Vagina (tissue), 2 donors: ENCODE measurements around the gene C16orf89. TPM values are rescaled to one million over a fixed set of nuclear protein-coding genes. Genes with fewer than 3 reads are reported as not detected.

Experiments used
- DNase-seq, 2 donors: peaks; one replicate each; pipeline ENCODE4 v3.0.0-alpha.2; 2017; ENCODE audit errors: extremely low spot score in 2 of 2
- H3K27ac ChIP-seq: fragments of 200-600 bp; sonication (generic); one replicate; pipeline ENCODE4 v1.5.1; 2019
- H3K27me3 ChIP-seq: fragments of 200-600 bp; sonication (generic); one replicate; pipeline ENCODE4 v1.5.1; 2019
- H3K36me3 ChIP-seq, 2 donors: fragments of 200-600 bp; sonication (generic); one replicate each; pipeline ENCODE4 v1.5.1; 2017 to 2019
- H3K4me1 ChIP-seq: fragments of 200-600 bp; sonication (generic); one replicate; pipeline ENCODE4 v1.5.1; 2019
- H3K4me3 ChIP-seq, 2 donors: fragments of 200-600 bp; sonication (generic); 1 replicate in 1 of 2; 2 replicates in 1 of 2; pipeline ENCODE4 v1.5.1; 2016 to 2019
- H3K9me3 ChIP-seq: fragments of 200-600 bp; sonication (generic); one replicate; pipeline ENCODE4 v1.5.1; 2019
- POLR2A ChIP-seq, 2 donors: fragments of 450-650 bp; IDR thresholded peaks; one replicate each; pipeline ENCODE4 v1.6.1; 2017; ENCODE audit warnings: antibody characterized with exemption in 2 of 2, mild to moderate bottlenecking in 2 of 2, moderate library complexity in 2 of 2
- POLR2AphosphoS5 ChIP-seq, 2 donors: sonication (generic); formaldehyde crosslinking; IDR thresholded peaks; one replicate each; pipeline ENCODE4 v1.9.0; 2017; ENCODE audit warnings: antibody characterized with exemption in 2 of 2, mild to moderate bottlenecking in 2 of 2, low read depth in 1 of 2; ENCODE audit not compliant: insufficient read depth in 1 of 2
- intact Hi-C: fragments of 100-400 bp; cut with DNase I; formaldehyde crosslinking; loops from one replicate; pipeline ENCODE4 v1.15.1; 2023
- total RNA-seq: library from RNA; depleted of rRNA; stranded (reverse); fragments of >200 nt; gene quantifications from one replicate; pipeline ENCODE4 v1.2.3, GENCODE V29; 2016
- TF ChIP-seq, protein P1 (sequence below), 3 experiments: fragments of 450-650 bp in 2 of 3; fragments of 200-600 bp in 1 of 3; sonication (generic) in 1 of 3; IDR thresholded peaks; one replicate each; pipeline ENCODE4 v1.5.1; 2017 to 2019; ENCODE audit warnings: antibody characterized with exemption in 3 of 3, mild to moderate bottlenecking in 2 of 3, moderate library complexity in 2 of 3

C16orf89 gene
- total RNA-seq, 1 donor from 2014 or later: 4.4 TPM

- no peak overlapping the region for H3K4me3 ChIP-seq
- peaks cover 13% of the 10 kb centered on the region for H3K4me1 ChIP-seq
- H3K27me3 ChIP-seq: no peaks in the 10 kb centered on the region
- peaks cover 0 to 5% of the 10 kb centered on the region in 2 donors for H3K36me3 ChIP-seq
- intact Hi-C loops: no loop called here
- TF ChIP-seq POLR2A (IDR thresholded peaks at IDR 0.05): no peak
- TF ChIP-seq, protein P1, sequence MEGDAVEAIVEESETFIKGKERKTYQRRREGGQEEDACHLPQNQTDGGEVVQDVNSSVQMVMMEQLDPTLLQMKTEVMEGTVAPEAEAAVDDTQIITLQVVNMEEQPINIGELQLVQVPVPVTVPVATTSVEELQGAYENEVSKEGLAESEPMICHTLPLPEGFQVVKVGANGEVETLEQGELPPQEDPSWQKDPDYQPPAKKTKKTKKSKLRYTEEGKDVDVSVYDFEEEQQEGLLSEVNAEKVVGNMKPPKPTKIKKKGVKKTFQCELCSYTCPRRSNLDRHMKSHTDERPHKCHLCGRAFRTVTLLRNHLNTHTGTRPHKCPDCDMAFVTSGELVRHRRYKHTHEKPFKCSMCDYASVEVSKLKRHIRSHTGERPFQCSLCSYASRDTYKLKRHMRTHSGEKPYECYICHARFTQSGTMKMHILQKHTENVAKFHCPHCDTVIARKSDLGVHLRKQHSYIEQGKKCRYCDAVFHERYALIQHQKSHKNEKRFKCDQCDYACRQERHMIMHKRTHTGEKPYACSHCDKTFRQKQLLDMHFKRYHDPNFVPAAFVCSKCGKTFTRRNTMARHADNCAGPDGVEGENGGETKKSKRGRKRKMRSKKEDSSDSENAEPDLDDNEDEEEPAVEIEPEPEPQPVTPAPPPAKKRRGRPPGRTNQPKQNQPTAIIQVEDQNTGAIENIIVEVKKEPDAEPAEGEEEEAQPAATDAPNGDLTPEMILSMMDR (IDR thresholded peaks at IDR 0.05): no peak
- no peak for TF ChIP-seq POLR2AphosphoS5 (IDR thresholded peaks at IDR 0.05; ENCODE audit: insufficient read depth in 1 of 2, low read depth in 1 of 2)
- no peak overlapping the region for H3K27ac ChIP-seq
- H3K9me3 ChIP-seq: no peaks in the 10 kb centered on the region
- no peak for DNase-seq
Measured at GRCh38 chr16:5028950-5029475, 36.7 kb downstream of the C16orf89 start.

- DNase-seq: no peak
- Histone ChIP-seq H3K4me3 (no peak overlapping the region), H3K4me1 (peaks cover 5% of the 10 kb centered on the region), H3K27me3 (no peaks in the 10 kb centered on the region), H3K9me3 (no peaks in the 10 kb centered on the region), H3K27ac (no peak overlapping the region), H3K36me3 (peaks cover 0 to 5% of the 10 kb centered on the region in 2 donors)
- intact Hi-C loops: no loop called here
- TF ChIP-seq, protein P1 (IDR thresholded peaks at IDR 0.05): no peak
- no peak for TF ChIP-seq POLR2A (IDR thresholded peaks at IDR 0.05)
- no peak for TF ChIP-seq POLR2AphosphoS5 (IDR thresholded peaks at IDR 0.05; ENCODE audit: insufficient read depth in 1 of 2, low read depth in 1 of 2)
Measured at GRCh38 chr16:5027575-5028235, 38.1 kb downstream of the C16orf89 start.

DNA sequence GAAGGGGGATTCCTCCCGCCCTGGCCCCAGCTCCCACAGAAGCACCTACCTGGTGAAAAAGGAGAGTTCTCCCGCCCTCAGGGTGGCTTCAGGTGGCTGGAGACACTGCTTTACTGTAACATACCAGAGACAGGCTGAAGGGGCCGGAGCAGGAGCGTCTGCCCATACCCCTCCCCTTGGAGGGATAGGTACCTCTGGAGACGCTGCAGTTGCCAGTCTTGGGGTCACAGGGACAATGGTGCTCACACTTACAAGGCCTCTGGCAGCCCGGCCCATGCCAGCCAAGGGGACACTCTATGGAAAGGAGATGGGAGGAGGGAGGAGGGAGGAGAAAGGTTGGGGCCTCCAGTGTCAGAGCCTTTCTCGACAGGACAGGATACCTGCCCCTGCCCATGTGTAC is 38.7 kb downstream of the C16orf89 start:
- peaks cover 0 to 5% of the 10 kb centered on the region in 2 donors for H3K36me3 ChIP-seq
- TF ChIP-seq POLR2AphosphoS5 (IDR thresholded peaks at IDR 0.05; ENCODE audit: insufficient read depth in 1 of 2, low read depth in 1 of 2): no peak
- TF ChIP-seq, protein P1 (IDR thresholded peaks at IDR 0.05): no peak
- TF ChIP-seq POLR2A (IDR thresholded peaks at IDR 0.05): no peak

DNA sequence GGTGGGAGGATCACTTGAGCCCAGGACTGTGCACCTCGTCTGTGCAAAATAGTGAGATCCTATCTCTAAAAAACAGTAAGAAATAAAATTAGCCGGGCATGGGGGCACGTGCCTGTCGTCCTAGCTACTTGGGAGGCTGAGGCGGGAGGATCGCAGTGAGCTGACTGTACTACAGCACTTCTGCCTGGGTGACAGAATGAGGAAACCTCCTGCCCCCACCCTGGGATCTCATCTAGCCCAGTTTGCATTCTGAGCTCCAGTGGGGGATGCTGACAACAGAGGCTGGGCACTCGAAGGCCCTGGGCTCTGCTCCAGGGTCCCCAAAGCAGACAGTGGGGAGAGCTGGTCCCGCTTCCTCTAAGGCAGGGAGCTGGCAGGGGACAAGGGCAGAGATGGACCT is 39.1 kb downstream of the C16orf89 start:
- no peaks in the 10 kb centered on the region for H3K4me1 ChIP-seq
- no peak for DNase-seq
- intact Hi-C loops: no loop called here
- H3K27ac ChIP-seq: no peak overlapping the region
- TF ChIP-seq POLR2AphosphoS5 (IDR thresholded peaks at IDR 0.05; ENCODE audit: insufficient read depth in 1 of 2, low read depth in 1 of 2) (no peak), POLR2A (IDR thresholded peaks at IDR 0.05) (no peak)
- TF ChIP-seq, protein P1 (IDR thresholded peaks at IDR 0.05): no peak
- peaks cover 0 to 5% of the 10 kb centered on the region in 2 donors for H3K36me3 ChIP-seq
- H3K9me3 ChIP-seq: no peaks in the 10 kb centered on the region
- no peaks in the 10 kb centered on the region for H3K27me3 ChIP-seq
- H3K4me3 ChIP-seq: no peak overlapping the region

More for the DNA sequence above, 38.7 kb downstream of the C16orf89 start:
- Histone ChIP-seq H3K9me3 (no peaks in the 10 kb centered on the region), H3K27ac (no peak overlapping the region), H3K4me1 (no peaks in the 10 kb centered on the region), H3K4me3 (no peak overlapping the region), H3K27me3 (no peaks in the 10 kb centered on the region)
- intact Hi-C loops: no loop called here
- DNase-seq: no peak

- H3K27me3 ChIP-seq: no peaks in the 10 kb centered on the region
- H3K27ac ChIP-seq: no peak overlapping the region
- intact Hi-C loops: no loop called here
- no peak for DNase-seq
- peaks cover 0 to 5% of the 10 kb centered on the region in 2 donors for H3K36me3 ChIP-seq
- TF ChIP-seq, protein P1 (IDR thresholded peaks at IDR 0.05): no peak
- no peak for TF ChIP-seq POLR2A (IDR thresholded peaks at IDR 0.05)
- no peak for TF ChIP-seq POLR2AphosphoS5 (IDR thresholded peaks at IDR 0.05; ENCODE audit: insufficient read depth in 1 of 2, low read depth in 1 of 2)
- no peaks in the 10 kb centered on the region for H3K4me1 ChIP-seq
- H3K9me3 ChIP-seq: no peaks in the 10 kb centered on the region
- H3K4me3 ChIP-seq: no peak overlapping the region
Measured at GRCh38 chr16:5025171-5025632, 40.6 kb downstream of the C16orf89 start.
